Esophagus mucosa (tissue), 1 donor: Measurements from ENCODE around the gene IFNL1. TPM values are rescaled to one million over a fixed set of nuclear protein-coding genes. Genes with fewer than 3 reads are reported as not detected.
A peak's percentile ranks its signal among the peaks of the same experiment; 100 is the strongest.
"Not testable (repeated sequence)": the region's sequence is repeated elsewhere in the genome, so short reads cannot be mapped to it uniquely, and the experiment has no call there.

Experiments
- ATAC-seq: fragments of 200-7000 bp; cut with Tn5 transposase; one replicate; pipeline ENCODE4 v1.9.1; 2020
- total RNA-seq: library from RNA; stranded (reverse); gene quantifications from one replicate; pipeline ENCODE4 v1.2.4, GENCODE V29; 2023
- donor health status: DM: yes; HTN: yes; CAD: no.

IFNL1 gene
- total RNA-seq, 1 donor from 2014 or later = not detected

- ATAC-seq = no peak
These were observed 12.5 kb downstream of the IFNL1 start for GRCh38 chr19:39308531-39309304.

GRCh38 chr19:39309305-39309670 lies 13.1 kb downstream of the IFNL1 start:
- ATAC-seq = not testable (repeated sequence)

GRCh38 chr19:39310558-39311311 lies 14.5 kb downstream of the IFNL1 start:
- no peak for ATAC-seq

DNA sequence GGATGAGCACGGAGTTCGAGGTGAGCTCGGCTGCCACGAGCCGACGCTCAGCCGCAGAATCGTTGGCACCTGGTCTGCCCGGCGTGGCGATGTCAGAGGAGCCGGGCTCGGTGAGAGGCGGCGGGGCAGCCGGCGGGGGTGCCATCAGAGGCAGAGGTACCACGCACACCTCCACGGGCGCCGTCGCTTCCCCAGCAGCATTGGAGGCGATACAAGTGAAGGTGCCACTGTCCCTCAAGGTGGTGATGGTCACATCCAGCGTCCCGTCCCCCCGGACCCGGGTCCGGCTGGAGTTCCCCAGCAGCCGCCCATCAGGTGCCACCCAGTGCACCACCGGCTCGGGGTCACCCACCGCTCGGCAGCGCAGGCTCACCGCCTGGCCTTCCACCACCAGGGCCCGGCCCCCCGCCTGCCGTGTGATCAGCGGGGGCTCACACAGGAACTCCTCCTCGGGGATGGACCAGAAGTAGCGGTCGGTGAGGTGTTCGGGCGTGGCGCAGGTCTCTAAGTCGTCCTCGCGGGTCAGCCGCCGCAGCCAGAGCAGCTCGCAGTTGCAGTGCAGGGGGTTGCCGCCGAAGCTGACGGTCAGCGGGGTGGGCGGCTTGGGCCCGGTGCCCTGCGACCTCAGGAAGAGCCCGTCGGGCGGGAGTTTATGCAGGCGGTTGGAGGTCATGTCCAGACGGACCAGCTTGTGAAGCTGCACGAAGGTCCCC lies 18.0 kb downstream of the IFNL1 start:
- ATAC-seq = no peak

DNA sequence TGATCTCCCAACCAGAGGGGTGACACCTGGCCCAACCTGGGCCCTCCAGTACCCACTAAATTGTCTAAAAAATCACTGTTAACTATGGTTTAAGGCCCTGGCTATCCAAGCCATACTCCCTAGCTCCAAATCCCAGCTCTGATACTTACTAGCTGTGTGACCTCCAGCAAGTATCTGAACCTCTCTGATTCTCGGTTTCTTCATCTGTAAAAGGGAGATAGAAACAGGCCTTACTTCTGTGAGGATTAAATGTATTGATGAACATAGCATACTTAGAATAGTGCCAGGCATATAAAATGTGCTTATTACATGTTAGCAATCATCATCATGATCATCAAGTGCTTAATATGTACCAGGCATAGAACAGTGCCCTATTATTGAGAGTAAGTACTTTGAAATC lies 19.7 kb downstream of the IFNL1 start:
- ATAC-seq = no peak

- no peak for ATAC-seq
These were observed 20.6 kb downstream of the IFNL1 start for GRCh38 chr19:39316627-39317321.

GRCh38 chr19:39317476-39317875 lies 21.3 kb downstream of the IFNL1 start:
- ATAC-seq = no peak

DNA sequence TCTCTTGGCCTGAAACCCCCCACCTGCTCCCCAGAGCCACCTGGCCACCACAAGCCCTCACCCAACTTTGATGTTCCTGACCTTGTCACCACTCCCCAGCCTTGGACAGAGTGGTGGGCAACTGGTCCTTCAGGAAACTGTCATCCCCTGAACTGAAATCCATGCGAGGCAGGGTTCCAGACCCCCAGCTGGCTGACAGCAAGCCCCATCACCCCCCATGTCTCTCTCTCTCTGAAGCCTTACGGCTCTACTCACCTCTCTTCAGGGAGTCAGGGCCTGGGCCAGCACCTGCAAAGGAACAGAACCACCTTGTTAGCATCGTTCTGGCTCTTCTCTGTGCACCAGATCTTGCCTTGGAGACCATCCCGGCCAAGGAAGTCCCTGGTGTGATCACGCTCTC lies 21.9 kb downstream of the IFNL1 start:
- no peak for ATAC-seq

DNA sequence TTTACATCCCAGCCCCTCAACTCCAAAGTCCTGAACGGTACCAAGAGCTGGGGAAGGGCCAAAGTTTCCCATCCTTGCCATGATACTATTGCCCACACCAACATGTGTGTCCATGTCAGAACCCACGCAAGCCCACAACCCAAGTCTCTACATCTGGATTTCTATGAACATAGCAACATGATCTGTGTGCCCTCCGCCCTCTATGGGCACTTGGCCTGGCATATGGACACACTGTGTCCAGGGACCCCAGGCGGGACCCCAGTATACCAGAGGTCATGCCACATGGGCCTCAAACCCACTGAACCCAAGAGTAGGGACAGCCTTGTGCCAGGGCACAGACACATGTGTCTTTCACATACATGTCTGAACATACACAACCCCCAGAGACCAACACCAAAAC lies 22.5 kb downstream of the IFNL1 start:
- no peak for ATAC-seq

DNA sequence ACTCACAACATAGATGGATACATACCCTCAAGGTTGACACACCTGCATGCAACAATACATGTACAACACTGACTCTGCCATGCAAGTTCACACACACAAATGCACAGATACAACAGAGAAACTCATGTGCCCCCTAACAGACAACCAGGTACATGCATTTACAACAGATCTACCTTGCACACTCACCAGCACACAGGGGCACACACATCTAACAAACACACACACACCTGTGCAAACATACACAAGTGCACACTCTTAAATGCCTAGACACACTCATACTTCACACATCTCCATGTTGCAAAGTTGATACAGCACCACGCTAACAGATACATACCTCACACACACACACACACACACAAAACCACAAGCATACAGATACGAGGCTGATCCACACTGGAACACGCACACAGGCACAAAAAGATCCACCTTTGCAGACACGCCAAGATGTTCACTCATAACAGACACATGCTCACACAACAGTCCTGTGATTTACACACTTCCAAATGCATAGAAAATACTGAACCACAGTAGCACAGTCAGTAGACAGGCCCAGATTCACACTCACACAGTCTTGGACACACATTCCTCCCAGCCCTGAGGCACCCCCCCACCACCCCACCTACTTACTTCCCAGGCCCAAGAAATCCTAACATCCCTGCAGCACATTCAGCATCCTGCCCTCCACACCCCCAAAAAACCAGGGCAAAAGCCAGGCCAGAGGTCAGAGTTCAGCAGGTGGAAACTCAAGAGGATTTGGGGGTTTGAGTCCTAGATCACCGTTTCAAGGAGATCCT lies 23.1 kb downstream of the IFNL1 start:
- ATAC-seq = no peak

DNA sequence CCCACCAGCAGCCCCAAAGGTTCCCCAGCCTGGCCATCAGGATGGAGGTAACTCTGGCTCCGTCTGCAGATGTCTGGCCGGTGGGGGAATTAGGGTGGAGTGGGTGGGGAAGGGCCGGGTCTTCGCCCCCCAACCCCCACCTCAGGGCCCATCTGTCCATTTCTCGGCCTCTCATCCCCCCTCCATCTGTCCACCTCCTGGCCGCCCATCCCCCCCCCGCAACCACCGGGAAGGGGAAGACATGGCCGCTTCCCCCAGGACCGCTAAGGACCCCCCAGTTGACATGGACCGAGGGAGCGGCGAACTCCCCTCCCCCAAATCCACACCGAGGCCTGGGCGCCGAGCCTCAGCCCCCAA lies 23.7 kb downstream of the IFNL1 start:
- ATAC-seq = no peak

DNA sequence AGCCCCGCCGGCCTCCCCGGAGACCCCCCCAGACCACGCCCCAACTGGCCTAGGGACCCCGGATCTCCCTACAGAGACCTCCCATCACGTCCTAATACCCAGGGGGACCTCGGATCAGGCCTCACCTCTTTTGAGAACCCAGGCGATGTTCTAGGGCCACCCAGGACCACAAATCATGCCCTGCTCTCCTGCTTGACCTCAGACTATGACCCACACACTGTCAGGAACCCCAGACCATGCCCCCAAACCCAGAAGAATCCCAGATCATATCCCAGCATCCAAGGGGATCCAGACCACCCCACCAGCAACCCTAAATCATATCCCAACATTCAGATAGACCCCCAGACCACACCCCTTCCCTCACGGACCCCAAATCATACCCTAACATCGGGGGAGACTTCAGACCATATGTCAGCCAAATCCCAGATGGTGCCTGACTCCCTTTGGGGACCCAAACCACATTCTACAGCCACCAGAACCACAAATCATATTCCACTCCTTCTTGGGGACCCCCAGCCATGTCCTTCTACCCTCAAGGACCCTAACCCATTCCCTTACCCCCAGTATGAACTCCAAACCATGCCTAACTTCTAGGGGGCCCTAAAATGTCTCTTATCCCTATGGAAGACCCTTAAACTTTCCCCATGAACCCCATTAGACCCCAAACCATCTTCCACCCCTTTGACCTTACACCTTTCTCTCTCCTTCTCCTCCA lies 25.1 kb downstream of the IFNL1 start:
- ATAC-seq = no peak

- ATAC-seq = no peak
These were observed 25.6 kb downstream of the IFNL1 start for GRCh38 chr19:39321832-39322176.

- no peak for ATAC-seq
These were observed 28.1 kb downstream of the IFNL1 start for GRCh38 chr19:39324242-39324842.

DNA sequence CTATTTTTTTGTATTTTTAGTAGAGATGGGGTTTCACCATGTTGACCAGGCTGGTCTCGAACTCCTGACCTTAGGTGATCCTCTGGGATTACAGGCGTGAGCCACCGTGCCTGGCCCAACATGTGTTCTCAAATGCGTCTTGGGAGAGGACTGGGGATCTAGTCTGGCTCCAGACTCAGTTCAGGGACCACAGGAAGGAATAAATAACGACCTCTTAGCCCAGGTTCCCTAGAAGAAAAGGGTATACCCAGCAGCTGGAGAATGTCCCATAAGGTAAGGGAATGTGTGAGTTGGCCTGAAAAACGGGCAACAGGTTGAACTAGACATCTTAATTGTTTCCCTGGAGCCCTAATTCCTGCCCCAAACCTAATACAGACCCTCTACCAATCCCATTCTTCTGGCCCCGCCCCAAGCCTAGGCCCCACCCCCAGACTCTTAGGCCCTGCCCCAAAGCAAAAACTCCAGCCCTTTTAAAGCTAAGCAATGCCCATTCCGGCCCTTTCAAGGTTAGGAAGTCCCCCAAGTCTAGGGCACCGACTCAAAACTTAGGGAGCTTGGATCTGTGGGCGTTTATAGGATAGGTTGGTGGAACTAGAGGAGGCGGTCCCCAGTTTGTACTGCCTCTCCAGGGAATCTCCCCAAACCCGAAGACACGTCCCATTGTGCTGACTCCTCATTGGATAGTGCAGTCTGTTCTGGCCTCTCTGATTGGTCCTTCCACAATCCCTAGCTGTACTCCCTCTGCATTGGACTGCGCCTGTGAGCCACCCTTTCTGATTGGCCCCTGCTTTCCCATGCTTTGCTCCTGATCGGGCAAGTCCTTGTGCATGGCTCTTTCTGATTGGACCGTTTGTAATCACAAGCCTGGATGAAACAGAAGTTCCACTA lies 29.8 kb downstream of the IFNL1 start:
- ATAC-seq = peak; percentile 14

- ATAC-seq = no peak
These were observed 31.3 kb downstream of the IFNL1 start for GRCh38 chr19:39327363-39328045.

GRCh38 chr19:39328046-39328705 lies 32.0 kb downstream of the IFNL1 start:
- ATAC-seq = peak; percentile 82

DNA sequence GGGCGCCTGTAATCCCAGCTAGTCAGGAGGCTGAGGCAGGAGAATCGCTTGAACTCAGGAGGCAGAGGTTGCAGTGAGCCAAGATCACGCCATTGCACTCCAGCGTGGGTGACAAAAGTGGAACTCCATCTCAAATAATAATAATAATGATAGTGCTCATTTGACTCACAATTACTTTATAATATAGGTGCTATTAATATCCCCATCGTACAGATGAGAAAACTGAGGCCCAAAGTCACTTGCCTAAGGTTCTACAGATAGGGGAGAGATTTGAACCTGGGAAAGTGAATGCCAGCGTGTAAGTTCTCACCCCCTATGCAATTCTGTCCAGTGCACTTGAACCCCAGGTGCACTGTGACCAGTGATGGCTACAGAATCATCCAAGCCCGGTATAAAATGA lies 33.7 kb downstream of the IFNL1 start:
- no peak for ATAC-seq

GRCh38 chr19:39332293-39332692 lies 36.1 kb downstream of the IFNL1 start:
- ATAC-seq = no peak
